ENCODE data around the gene CERT1.

CERT1 gene

DNA sequence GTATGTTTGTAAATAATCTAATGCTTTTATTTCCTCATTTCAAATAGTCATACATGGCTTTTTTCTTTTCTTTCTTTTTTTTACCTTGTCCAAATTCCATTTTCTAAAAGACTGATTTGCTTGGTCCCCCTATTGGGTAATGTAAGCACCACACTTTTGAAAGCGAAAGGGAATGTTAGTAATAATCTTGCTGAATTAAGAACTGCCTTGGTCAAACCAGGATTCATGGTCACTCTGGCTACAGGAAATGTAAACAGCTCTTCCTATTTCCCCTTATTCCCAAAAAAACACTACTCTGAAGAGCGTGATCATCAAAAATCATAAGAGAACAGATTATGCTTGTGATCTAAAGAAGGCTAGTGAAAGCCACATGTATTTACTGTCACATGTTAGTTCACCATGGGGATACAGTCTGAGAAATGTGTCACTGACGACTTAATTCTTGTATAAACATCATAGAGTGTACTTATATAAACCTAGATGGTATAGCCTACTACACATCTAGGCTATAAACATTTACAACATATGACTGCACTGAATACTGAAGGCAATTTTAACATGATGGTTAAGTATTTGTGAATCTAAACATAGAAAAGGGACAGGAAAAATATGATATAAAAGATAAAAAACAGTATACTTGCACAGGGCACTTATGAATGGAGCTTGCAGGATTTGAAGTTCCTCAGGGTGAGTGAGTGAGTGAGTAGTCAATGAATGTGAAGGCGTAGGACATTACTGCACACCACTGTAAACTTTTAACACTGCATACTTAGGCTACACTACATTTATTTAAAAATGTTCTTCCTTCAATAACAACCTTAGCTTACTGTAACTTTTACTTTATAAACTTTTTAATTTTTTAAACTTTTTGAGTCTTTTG is 99.1 kb downstream of the CERT1 start:
- in situ Hi-C loops (cut with MboI; ENCODE audit: low sequenced_read_pairs): no loop called here

DNA sequence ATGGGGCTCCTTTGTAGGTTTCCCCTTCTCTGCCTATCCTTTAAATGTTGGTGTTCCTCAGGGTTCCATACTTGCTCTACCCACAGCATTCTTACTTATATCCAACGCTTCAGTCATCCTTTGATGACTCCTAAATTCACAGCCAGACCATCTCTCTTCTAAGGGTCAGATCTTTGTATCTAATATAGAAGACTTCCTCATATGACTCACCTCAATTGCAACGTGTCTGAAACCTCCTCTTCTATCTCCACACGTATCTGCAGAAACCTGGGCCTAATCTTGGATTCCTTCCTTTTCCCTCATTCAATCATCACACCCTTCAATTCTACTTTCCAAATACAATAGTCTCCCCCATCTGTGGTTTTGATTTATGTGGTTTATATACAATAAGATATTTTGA is 106.1 kb downstream of the CERT1 start:
- in situ Hi-C loops (cut with MboI; ENCODE audit: low sequenced_read_pairs): no loop called here

DNA sequence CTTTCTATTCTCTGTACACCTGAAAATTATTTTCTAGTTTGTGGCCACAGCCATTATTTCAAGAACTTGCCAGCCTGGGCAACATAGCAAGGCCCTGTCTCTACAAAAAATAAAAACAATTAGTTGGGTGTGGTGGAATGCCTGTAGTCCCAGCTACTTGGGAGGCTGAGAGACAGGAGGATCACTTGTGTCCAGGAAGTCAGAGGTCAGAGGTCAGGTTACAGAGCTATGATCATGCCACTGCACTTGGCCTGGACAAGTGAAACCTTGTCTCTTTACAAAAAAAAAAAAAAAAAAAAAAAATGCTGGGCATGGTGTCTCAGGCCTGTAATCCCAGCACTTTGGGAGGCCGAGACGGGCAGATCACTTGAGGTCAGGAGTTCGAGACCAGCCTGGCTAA is 116.2 kb downstream of the CERT1 start:
- in situ Hi-C loops (cut with MboI; ENCODE audit: low sequenced_read_pairs): no loop called here

DNA sequence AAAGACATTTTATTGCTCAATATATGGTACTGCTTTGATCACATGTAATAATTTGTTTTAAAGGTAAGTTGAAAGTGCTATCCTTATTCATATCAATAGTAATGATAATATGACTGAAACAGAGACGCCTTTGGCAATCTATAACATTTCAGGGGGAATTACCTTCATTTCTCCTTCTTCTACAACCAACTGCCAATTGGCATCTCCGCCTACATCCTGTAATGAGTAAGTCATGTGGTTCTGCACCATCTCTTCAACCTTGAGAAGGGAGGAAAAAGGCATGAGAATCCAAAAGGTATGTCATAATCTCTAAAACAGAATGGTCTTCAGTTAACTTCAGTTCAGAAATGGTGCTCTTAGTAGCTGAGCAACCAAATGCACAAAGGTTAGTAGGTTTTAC is 122.0 kb downstream of the CERT1 start:
- in situ Hi-C loops (cut with MboI; ENCODE audit: low sequenced_read_pairs): no loop called here

DNA sequence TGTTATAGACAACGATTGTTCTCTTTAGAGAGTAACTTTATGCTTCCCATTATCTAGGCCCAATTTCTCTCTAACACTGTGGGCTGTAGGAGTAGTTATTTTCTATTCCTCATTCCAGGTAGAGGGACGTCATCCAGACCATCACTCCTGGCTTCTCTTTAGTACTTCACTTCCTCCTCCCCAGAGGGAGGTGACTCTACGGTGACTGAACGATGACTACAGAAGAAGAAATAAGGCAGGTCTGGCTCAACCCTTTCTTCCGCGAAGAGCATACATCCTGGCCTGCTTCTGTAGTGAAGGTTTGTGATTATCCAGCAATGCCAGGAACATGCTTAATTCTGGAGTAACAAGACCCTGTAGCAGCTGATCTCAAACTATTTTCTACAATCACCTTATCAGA is 123.6 kb downstream of the CERT1 start:
- in situ Hi-C loops (cut with MboI; ENCODE audit: low sequenced_read_pairs): no loop called here

DNA sequence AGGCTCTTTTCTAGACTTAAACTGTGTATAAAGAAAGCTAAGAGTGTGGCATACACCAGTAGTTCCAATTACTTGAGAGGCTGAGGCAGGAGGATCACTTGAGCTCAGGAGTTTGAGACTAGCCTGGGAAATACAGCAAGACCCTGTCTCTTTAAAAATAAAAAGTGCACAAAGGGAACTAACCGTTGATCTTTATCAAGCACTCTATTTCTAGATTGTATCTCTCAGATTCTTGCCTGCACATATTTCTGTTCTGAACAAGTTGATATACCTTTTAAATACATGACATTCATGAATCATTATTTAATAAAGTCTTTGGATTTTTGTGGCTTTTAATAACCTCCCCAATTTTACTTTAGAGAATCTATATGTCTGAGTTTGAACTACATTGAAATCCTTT is 127.2 kb downstream of the CERT1 start:
- in situ Hi-C loops (cut with MboI; ENCODE audit: low sequenced_read_pairs): no loop called here

DNA sequence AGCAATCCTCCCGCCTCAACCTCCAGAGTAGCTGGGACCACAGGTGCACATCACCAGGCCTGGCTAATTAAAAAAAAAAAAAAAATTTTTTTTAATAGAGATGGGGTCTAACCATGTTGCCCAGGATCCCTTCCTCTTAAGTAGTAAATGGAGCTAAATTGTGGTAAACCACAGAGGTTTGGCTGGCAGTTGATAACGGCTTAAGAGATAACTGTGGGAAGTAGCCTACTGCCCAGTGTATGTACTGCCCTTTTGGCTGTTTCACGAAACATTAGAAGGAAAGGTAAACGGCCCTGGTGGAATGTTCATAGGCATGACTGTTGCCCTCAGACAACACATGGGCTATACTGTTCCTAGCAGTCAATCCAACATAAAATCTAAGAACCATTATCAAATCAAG is 130.0 kb downstream of the CERT1 start:
- in situ Hi-C loops (cut with MboI; ENCODE audit: low sequenced_read_pairs): no loop called here

DNA sequence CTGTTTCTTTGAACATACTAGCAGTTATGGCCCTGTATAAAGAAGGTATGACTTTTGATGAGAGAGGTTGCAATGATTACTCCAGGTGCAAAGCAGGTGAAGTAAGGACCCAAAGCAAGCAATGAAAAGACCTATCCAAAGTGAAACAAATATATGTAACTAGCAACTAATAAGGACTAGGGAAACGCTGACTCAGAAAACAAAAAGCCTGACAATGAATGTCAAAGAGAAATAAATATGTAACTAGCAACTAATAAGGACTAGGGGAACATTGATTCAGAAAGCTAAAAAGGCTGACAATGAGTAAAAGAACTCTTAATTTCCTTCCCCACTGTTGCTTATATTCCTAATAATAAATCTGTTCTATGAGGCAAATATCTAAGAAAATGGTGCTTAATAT is 131.3 kb downstream of the CERT1 start:
- in situ Hi-C loops (cut with MboI; ENCODE audit: low sequenced_read_pairs): no loop called here

DNA sequence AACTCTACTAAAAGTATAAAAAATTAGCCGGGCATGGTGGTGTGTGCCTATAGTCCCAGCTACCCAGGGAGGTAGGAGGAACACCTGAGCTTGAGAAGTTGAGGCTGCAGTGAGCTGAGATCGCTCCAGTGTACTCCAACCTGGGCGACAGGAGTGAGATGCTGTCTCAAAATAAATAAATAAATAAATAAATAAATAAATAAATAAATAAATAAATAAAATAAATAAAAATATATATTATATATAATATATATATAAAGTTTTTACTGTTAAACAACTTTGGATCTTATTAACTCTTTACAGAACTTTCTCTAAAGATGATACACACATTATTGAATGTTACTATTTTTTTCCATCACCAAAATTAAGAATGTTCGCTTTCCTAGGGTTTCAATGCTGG is 136.0 kb downstream of the CERT1 start:
- in situ Hi-C loops (cut with MboI; ENCODE audit: low sequenced_read_pairs): no loop called here

DNA sequence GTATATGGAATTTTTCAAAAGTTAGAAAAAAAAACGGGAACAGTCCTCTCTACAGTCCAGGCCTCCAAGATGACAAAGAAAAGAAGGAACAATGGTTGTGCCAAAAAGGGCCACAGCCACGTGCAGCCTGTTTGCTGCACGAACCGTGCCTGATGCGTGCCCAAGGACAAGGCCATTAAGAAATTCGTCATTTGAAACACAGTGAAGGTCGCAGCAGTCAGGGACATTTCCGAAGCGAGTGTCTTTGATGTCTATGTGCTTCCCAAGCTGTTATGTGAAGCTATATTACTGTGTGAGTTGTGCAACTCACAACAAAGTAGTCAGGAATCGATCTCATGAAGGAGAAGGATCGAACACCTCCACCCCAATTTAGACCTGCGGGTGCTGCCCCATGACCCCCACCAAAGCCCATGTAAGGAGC is 137.0 kb downstream of the CERT1 start:
- in situ Hi-C loops (cut with MboI; ENCODE audit: low sequenced_read_pairs): no loop called here

DNA sequence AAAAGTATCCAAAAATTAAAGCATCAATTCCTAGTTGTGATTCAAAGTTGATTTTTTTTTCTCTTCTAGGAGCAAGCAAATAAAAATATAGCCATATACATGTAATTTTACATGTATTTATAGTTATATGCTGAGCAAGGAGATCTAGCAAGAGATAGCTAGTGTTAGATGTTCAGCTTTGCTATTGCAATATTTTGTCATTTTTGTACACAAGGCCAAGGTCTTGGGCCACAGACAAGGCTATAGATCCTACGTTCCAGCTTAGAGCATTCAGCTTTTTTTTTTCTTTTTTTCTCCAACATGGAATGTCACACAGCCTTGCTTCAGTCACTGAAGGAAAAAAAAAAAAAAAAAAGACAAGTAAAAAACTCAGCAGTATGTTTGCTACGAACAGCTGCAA is 137.6 kb downstream of the CERT1 start:
- in situ Hi-C loops (cut with MboI; ENCODE audit: low sequenced_read_pairs): no loop called here

DNA sequence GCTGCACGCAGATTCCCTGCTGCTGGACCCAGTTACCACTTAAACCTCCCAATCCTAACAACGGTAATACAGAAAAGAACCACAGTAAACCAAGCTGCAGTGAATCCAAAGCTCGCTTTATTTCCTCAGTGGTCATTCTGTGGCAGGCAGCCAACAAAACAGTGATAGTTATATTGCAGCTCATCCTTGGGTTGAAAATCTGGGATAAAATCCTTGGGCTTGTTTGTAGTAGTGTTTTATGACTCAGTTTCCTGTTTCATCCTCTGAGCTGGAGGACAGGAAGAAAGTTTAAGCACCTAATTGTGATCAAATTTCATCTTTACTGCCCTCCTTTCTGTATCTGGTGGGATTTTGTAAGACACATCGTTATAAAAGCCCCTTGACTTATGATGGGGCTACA is 143.0 kb downstream of the CERT1 start:
- in situ Hi-C loops (cut with MboI; ENCODE audit: low sequenced_read_pairs): no loop called here

DNA sequence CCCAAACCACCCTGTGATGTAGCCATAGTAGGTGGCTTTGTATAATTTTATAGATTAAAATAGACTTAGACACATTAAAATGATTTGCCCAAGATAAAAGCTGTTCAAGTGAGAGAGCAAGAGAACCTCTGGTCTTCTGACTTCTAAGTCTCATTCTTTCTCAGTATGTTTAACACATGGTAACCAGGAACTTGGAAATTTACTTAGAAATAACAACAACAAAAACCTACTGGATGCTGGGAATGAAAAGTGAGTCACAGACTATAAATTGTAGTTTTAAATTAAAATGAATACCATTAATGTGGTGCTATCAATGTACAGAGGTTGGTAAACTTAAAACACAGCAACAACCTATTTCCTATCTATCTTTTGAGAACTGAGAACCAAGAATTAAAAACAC is 144.0 kb downstream of the CERT1 start:
- in situ Hi-C loops (cut with MboI; ENCODE audit: low sequenced_read_pairs): no loop called here

DNA sequence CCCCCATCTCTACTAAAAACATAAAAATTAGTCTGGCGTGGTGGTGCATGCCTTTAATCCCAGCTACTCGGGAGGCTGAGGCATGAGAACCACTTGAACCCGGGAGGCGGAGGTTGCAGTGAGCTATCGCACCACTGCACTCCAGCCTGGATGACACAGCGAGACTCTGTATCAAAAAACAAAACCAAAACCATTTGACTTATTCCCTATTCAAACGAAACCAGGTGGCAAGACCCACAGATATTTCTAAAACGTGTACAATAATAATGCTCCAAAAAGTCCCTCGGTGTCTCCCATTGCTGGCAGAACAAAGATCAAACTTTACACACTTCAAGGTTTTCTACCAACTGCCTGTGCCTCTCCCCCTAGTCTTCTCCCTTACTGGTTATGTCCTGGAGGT is 144.6 kb downstream of the CERT1 start:
- in situ Hi-C loops (cut with MboI; ENCODE audit: low sequenced_read_pairs): no loop called here

DNA sequence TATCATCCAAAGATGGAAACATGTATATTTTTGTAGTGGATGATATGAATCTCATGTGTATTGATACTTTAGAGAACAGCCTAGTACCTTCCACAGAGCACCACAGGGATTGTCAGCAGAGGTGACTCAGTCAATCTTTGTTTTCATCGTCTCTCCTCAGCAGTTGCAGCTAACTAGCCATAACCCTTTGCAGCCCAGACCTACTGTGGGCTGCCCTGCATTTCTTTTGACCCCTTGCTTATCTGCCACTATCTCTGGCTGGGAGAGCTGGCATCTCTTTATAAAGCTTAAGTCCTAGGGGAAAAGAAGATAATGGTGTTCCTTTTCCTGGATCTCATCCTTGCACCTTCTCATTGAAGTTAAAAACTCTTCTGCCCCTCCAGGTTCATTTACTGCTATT is 145.7 kb downstream of the CERT1 start:
- in situ Hi-C loops (cut with MboI; ENCODE audit: low sequenced_read_pairs): no loop called here

DNA sequence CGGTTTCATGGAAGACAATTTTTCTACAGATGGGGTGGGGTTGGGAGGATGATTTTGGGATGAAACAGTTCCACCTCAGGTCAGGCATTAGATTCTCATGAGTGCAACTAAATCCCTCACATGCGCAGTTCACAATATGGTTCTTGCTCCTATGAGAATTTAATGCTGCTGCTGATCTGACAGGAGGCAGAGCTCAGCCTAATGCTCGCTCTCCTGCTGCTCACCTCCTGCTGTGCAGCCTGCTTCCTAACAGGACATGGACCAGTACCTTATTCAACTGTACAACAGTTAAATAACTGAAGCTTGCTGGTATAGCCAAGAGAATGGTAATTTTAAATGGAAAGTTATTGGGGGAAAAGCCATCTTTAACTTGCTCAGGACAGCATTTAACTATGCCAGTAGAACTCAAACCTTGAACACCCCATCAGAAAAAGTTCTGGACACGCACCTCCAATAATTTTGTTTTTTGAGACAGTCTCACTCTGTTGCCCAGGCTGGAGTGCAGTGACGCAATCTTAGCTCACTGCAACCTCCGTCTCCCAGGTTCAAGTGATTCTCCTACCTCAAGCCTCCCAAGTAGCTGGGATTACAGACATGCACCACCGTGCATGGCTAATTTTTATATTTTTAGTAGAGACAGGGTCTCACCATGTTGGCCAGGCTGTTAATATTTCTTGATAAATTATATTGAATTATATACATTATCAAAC is 146.7 kb downstream of the CERT1 start:
- in situ Hi-C loops (cut with MboI; ENCODE audit: low sequenced_read_pairs): no loop called here

DNA sequence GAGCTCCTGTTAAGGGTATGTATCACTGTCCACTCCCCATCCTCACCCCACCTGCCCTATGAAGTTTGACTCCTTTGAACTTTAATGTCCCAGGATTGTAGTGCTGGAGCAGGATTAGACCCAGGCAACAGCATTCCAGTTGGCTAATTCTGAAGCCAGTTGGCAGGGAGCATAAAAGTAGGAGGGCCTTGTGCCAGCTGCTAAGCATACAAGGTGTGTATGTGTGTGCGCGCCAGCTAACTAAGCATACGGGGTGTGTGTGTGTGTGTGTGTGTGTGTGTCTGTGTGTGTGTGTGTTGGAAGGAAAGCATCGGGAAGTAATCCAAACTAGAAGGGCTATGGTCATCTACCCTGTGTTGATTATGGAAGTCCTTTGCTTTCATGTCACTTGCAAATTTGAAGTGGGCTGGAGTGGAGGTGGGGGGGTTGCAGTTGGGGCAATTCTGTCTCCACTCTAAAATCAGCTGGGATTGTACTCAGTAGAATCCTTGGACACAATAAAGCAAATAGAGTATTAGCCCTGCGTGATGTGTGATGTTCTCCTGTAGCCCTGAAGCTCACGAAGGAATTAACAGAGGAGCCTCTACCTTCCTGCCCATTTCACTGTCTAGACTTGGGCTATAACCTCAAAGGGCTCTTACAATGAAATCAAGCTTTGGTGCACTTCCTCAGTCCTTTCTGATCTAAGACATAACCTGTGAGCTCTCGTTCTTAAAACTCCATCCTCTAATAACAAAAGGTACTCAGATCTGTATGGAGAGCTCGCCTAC is 147.5 kb downstream of the CERT1 start:
- in situ Hi-C loops (cut with MboI; ENCODE audit: low sequenced_read_pairs): no loop called here

DNA sequence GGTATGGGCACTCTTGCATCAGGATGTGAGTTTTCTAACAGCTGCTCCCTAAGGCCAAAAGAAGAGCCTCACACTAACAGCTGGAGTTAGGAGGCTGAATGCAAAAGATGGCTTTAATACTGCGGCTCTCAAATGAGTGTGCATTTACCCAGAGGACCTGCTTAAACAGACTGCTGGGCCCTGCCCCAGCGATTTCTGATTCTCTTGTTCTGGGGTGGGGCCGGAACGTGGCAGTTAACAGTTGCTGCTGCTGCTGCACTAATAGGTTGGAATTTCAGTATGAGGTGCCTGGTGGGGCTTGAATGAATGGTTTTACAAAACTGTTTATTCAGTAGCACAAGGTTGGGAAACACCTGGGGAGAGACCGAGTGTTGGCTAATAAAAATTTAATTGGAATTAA is 148.3 kb downstream of the CERT1 start:
- in situ Hi-C loops (cut with MboI; ENCODE audit: low sequenced_read_pairs): no loop called here

DNA sequence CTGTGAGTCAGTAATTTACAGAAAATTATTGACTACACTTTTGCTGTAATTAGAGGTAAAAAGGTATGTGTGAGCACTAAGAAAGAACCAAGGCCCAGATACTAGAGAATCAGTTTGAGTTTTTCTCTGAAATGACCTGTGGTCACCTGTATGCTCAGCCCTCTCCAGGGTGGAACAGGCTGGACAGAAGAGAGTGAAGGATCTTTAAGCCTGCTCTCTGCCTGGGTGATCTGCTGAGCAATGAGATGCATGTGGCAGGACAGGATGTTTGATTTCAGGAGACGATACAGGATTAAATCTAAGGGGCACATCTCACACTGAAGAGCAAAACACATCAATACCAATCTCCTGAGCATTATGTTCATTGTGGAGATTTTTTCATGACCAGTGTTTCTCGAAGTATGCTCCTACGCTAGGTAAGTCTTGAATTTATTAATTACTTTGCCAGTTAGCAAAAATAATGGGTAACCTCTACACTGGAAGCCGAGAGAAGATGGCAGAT is 148.9 kb downstream of the CERT1 start:
- in situ Hi-C loops (cut with MboI; ENCODE audit: low sequenced_read_pairs): no loop called here

DNA sequence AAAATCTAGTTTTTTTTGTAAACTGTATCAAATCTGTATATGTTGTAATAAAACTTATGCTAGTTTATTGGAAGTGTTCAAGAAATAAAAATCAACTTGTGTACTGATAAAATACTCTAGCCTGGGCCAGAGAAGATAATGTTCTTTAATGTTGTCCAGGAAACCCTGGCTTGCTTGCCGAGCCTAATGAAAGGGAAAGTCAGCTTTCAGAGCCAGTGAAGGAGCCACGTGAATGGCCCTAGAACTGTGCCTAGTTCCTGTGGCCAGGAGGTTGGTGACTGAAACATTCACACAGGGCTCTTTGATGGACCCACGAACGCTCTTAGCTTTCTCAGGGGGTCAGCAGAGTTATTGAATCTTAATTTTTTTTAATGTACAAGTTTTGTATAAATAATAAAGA is 150.1 kb downstream of the CERT1 start:
- in situ Hi-C loops (cut with MboI; ENCODE audit: low sequenced_read_pairs): no loop called here

DNA sequence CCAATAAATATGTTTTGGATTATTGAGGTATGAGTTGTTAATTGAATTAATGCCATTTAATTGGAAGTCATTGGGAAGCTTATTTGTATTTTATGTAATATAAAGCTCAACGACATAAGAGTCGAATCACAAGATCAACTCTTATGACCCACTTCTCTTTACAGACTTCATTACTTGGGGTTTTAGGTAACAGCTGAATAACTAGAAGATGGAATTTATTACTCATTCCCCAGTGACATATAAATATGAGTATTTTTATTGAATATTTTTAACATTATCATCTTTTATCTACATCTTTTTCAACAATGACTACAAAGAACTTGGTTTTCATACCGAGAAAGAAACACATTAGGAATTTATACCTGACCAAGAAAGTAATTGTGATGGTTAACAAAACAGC is 153.3 kb downstream of the CERT1 start:
- in situ Hi-C loops (cut with MboI; ENCODE audit: low sequenced_read_pairs): no loop called here

DNA sequence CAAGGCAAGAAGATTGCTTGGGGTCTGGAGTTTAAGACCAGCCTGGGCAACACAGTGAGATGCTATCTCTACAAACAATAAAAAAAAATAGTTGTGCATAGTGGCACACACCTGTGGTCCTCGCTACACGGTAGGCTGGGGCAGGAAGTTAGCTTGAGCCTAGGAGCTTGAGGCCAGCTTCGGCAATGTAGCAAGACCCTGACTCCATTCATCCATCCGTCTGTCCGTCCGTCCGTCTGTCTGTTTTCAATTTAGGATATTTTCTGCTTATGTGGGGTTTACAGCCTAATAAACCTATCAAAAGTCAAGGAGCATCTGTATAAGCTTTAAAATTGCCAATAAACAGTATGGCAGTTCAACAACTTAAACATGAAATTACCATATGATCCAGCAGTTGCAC is 154.7 kb downstream of the CERT1 start:
- in situ Hi-C loops (cut with MboI; ENCODE audit: low sequenced_read_pairs): no loop called here
